IMR-90 (cell line): ENCODE results near the gene PIWIL4. TPM values are rescaled to one million over a fixed set of nuclear protein-coding genes. Genes with fewer than 3 reads are reported as not detected.

Experiments
- ATAC-seq: fragments of 200-7000 bp; cut with Tn5 transposase; 2 replicates; pipeline ENCODE4 v1.9.1; 2020; ENCODE audit warnings: low read depth, mild to moderate bottlenecking, moderate library complexity
- BruUV-seq: library from RNA; stranded (reverse); fragments of 400-500 nt; replicated peaks from 2 replicates; lab custom pipeline; 2021; lab: Mats Ljungman, UMichigan
- CTCF ChIA-PET: fragments of 300-600 bp; formaldehyde crosslinking; extraction: SDS; loops from one replicate; lab custom pipeline; 2021; ENCODE audit warnings: antibody characterized with exemption; lab: Yijun Ruan, JAX
- POLR2A ChIA-PET: fragments of 300-600 bp; sonication (Branson Sonifier 250); formaldehyde crosslinking; loops from one replicate; lab custom pipeline; 2022; ENCODE audit warnings: antibody characterized with exemption; ENCODE audit not compliant: unreplicated experiment; lab: Charles Lee
- DNase-seq: peaks from one replicate; pipeline ENCODE4 v3.0.0; 2013
- H2AFZ ChIP-seq: replicated peaks from 2 replicates; pipeline ENCODE3; 2013; ENCODE audit warnings: low read length, mild to moderate bottlenecking; ENCODE audit not compliant: poor library complexity
- H2AK5ac ChIP-seq: 2 replicates; pipeline ENCODE4 v1.6.1; 2013; ENCODE audit warnings: low read depth, low read length, inconsistent platforms
- H2AK9ac ChIP-seq: replicated peaks from 2 replicates; pipeline ENCODE3; 2013; ENCODE audit warnings: mild to moderate bottlenecking, low read depth, low read length, moderate library complexity; ENCODE audit not compliant: poor library complexity
- H2BK120ac ChIP-seq: 2 replicates; pipeline ENCODE4 v1.6.1; 2013; ENCODE audit warnings: low read depth, low read length, inconsistent platforms
- H2BK15ac ChIP-seq: 3 replicates; pipeline ENCODE4 v1.6.1; 2013; ENCODE audit warnings: low read depth, low read length, inconsistent platforms
- H2BK20ac ChIP-seq: 2 replicates; pipeline ENCODE4 v1.6.1; 2013; ENCODE audit warnings: low read depth, mild to moderate bottlenecking, inconsistent platforms, low read length, moderate library complexity
- H2BK5ac ChIP-seq: 2 replicates; pipeline ENCODE4 v1.6.1; 2013; ENCODE audit warnings: mild to moderate bottlenecking, low read depth, low read length, inconsistent platforms; ENCODE audit not compliant: poor library complexity, severe bottlenecking
- H3K14ac ChIP-seq: replicated peaks from 2 replicates; pipeline ENCODE4 v1.6.1; 2013; ENCODE audit warnings: low read depth, low read length, inconsistent platforms
- H3K18ac ChIP-seq: 2 replicates; pipeline ENCODE4 v1.6.1; 2013; ENCODE audit warnings: low read depth, low read length, control low read depth
- H3K23ac ChIP-seq: 2 replicates; pipeline ENCODE4 v1.6.1; 2013; ENCODE audit warnings: low read depth, low read length, inconsistent platforms
- H3K27ac ChIP-seq: 2 replicates; pipeline ENCODE4 v1.5.1; 2013; ENCODE audit warnings: mild to moderate bottlenecking, control low read depth, low read length; ENCODE audit not compliant: insufficient read depth
- H3K27me3 ChIP-seq: 2 replicates; pipeline ENCODE4 v1.6.1; 2013; ENCODE audit warnings: low read length; ENCODE audit not compliant: control insufficient read depth, insufficient read depth
- H3K36me3 ChIP-seq: 2 replicates; pipeline ENCODE4 v1.6.1; 2013; ENCODE audit warnings: low read length, mixed read lengths; ENCODE audit not compliant: control insufficient read depth, insufficient read depth
- H3K4ac ChIP-seq: 2 replicates; pipeline ENCODE4 v1.6.1; 2013; ENCODE audit warnings: low read depth, low read length, inconsistent platforms
- H3K4me1 ChIP-seq: 2 replicates; pipeline ENCODE4 v1.6.1; 2013; ENCODE audit warnings: low read length, mixed read lengths; ENCODE audit not compliant: control insufficient read depth, insufficient read depth
- H3K4me2 ChIP-seq: 2 replicates; pipeline ENCODE4 v1.6.1; 2013; ENCODE audit warnings: low read depth, mild to moderate bottlenecking, control low read depth, low read length, moderate library complexity
- H3K4me3 ChIP-seq: 2 replicates; pipeline ENCODE4 v1.5.1; 2013; ENCODE audit warnings: low read depth, mild to moderate bottlenecking, control low read depth, low read length, moderate library complexity; ENCODE audit not compliant: insufficient read depth
- H3K56ac ChIP-seq: 2 replicates; pipeline ENCODE4 v1.6.1; 2013; ENCODE audit warnings: low read length, inconsistent platforms; ENCODE audit not compliant: insufficient read depth; ENCODE audit errors: extremely low read depth
- H3K79me1 ChIP-seq, 2 experiments: 2 replicates each; pipeline ENCODE4 v1.6.1; 2013; ENCODE audit warnings: low read length in 2 of 2, inconsistent platforms in 1 of 2, low read depth in 1 of 2
- H3K9ac ChIP-seq: 2 replicates; pipeline ENCODE4 v1.6.1; 2013; ENCODE audit warnings: low read depth, low read length, control low read depth
- H3K9me1 ChIP-seq: 2 replicates; pipeline ENCODE4 v1.6.1; 2013; ENCODE audit warnings: low read length, inconsistent platforms; ENCODE audit not compliant: insufficient read depth
- H3K9me3 ChIP-seq: 2 replicates; pipeline ENCODE4 v1.6.1; 2013; ENCODE audit warnings: low read length; ENCODE audit not compliant: control insufficient read depth, insufficient read depth
- H4K20me1 ChIP-seq: 2 replicates; pipeline ENCODE4 v1.6.1; 2013; ENCODE audit warnings: low read length, inconsistent platforms; ENCODE audit not compliant: insufficient read depth
- H4K5ac ChIP-seq: 2 replicates; pipeline ENCODE4 v1.6.1; 2013; ENCODE audit warnings: mild to moderate bottlenecking, low read depth, low read length, control low read depth
- H4K8ac ChIP-seq, 2 experiments: 2 replicates each; pipeline ENCODE4 v1.6.1; 2013; ENCODE audit warnings: low read depth in 2 of 2, low read length in 2 of 2, control low read depth in 1 of 2, inconsistent platforms in 1 of 2
- H4K91ac ChIP-seq: 2 replicates; pipeline ENCODE4 v1.6.1; 2013; ENCODE audit warnings: low read depth, low read length, inconsistent platforms; ENCODE audit not compliant: insufficient read depth
- CEBPB ChIP-seq: IDR thresholded peaks from 2 replicates; pipeline ENCODE4 v1.6.1; 2012; ENCODE audit warnings: low read depth, low read length, improper control_type of control experiment
- CTCF ChIP-seq: conservative IDR thresholded peaks from 2 replicates; pipeline ENCODE4 v1.5.1; 2012; ENCODE audit warnings: mild to moderate bottlenecking, low read depth, low read length, improper control_type of control experiment
- FOS ChIP-seq: fragments of 150-350 bp; IDR thresholded peaks from 2 replicates; pipeline ENCODE4 v1.6.1; 2016; ENCODE audit warnings: low read depth, low read length
- MAFK ChIP-seq: IDR thresholded peaks from 2 replicates; pipeline ENCODE4 v1.6.1; 2012; ENCODE audit warnings: low read depth, low read length, improper control_type of control experiment
- MAZ ChIP-seq: IDR thresholded peaks from 2 replicates; pipeline ENCODE4 v1.6.1; 2012; ENCODE audit warnings: low read depth, mild to moderate bottlenecking, low read length, improper control_type of control experiment, moderate library complexity, borderline replicate concordance
- MXI1 ChIP-seq: IDR thresholded peaks from 2 replicates; pipeline ENCODE4 v1.6.1; 2012; ENCODE audit warnings: low read depth, mild to moderate bottlenecking, low read length, moderate library complexity, borderline replicate concordance
- RAD21 ChIP-seq: IDR thresholded peaks from 2 replicates; pipeline ENCODE4 v1.6.1; 2012; ENCODE audit warnings: low read length, improper control_type of control experiment
- RCOR1 ChIP-seq: IDR thresholded peaks from 2 replicates; pipeline ENCODE4 v1.6.1; 2012; ENCODE audit warnings: mild to moderate bottlenecking, low read length, improper control_type of control experiment; ENCODE audit not compliant: insufficient replicate concordance
- RFX5 ChIP-seq: IDR thresholded peaks from 2 replicates; pipeline ENCODE4 v1.8.0; 2012; ENCODE audit warnings: low read depth, mild to moderate bottlenecking, low read length, moderate library complexity
- USF2 ChIP-seq: fragments of 150-350 bp; IDR thresholded peaks from 2 replicates; pipeline ENCODE4 v1.6.1; 2017; ENCODE audit warnings: mild to moderate bottlenecking, antibody characterized with exemption, low read length, low read depth
- dilution Hi-C: fragments of 300-500 bp; cut with HindIII; formaldehyde crosslinking; loops from one replicate; pipeline ENCODE4 v1.14.3; 2018; ENCODE audit warnings: low sequenced_read_pairs; ENCODE audit not compliant: unreplicated experiment
- in situ Hi-C: fragments of 300-500 bp; cut with MboI; formaldehyde crosslinking; loops from 3 replicates; pipeline ENCODE4 v1.14.3; 2019; ENCODE audit warnings: low sequenced_read_pairs, inconsistent platforms, mixed read lengths
- intact Hi-C: fragments of 100-400 bp; cut with micrococcal nuclease; formaldehyde crosslinking; loops from 2 replicates; pipeline ENCODE4 v1.10.0; 2022
- polyA plus RNA-seq, 3 experiments: library from polyadenylated mRNA; depleted of rRNA; stranded (reverse); fragments of >200 nt; gene quantifications; 2 replicates each; pipeline ENCODE4 v1.2.3, GENCODE V29; 2012; ENCODE audit warnings: low replicate concordance in 1 of 3
- total RNA-seq: library from RNA; depleted of rRNA; stranded (reverse); fragments of >200 nt; gene quantifications from 2 replicates; pipeline ENCODE4 v1.2.3, GENCODE V29; 2012
- TF ChIP-seq, protein P1 (sequence below): fragments of 150-350 bp; IDR thresholded peaks from 2 replicates; pipeline ENCODE4 v1.6.1; 2016; ENCODE audit warnings: low read depth, mild to moderate bottlenecking, low read length, moderate library complexity, borderline replicate concordance

The PIWIL4 gene
- total and polyA plus RNA-seq, 2 of the 4 experiments (the other 2 are of a cell fraction) = 0.72 to 1.3 TPM

- Histone ChIP-seq H3K4ac (no peak overlapping the region), H3K4me2 (no peak overlapping the region), H3K79me1 (no peaks in the 10 kb centered on the region), H3K36me3 (no peaks in the 10 kb centered on the region), H4K5ac (no peak overlapping the region), H3K23ac (no peak overlapping the region), H3K14ac (no peak overlapping the region), H4K91ac (no peak overlapping the region), H3K9me3 (no peaks in the 10 kb centered on the region), H2BK120ac (no peak overlapping the region), H3K9ac (no peak overlapping the region), H3K56ac (no peak overlapping the region), H3K18ac (no peak overlapping the region), H3K4me1 (no peaks in the 10 kb centered on the region), H2AFZ (no peak overlapping the region), H2AK9ac (no peak overlapping the region), H3K27me3 (peaks cover 16% of the 10 kb centered on the region), H3K27ac (no peak overlapping the region), H2AK5ac (no peak overlapping the region), H3K9me1 (no peaks in the 10 kb centered on the region), H4K8ac (no peak overlapping the region), H4K20me1 (no peaks in the 10 kb centered on the region), H2BK15ac (no peak overlapping the region), H2BK20ac (no peak overlapping the region), H3K4me3 (no peak overlapping the region), H2BK5ac (no peak overlapping the region)
- ATAC-seq (no peak), DNase-seq (no peak)
- TF ChIP-seq USF2 (no peak), RCOR1 (no peak), MXI1 (no peak), FOS (no peak), MAFK (no peak), MAZ (no peak), RAD21 (no peak), CTCF (no peak), RFX5 (no peak), CEBPB (no peak)
- TF ChIP-seq, protein P1, sequence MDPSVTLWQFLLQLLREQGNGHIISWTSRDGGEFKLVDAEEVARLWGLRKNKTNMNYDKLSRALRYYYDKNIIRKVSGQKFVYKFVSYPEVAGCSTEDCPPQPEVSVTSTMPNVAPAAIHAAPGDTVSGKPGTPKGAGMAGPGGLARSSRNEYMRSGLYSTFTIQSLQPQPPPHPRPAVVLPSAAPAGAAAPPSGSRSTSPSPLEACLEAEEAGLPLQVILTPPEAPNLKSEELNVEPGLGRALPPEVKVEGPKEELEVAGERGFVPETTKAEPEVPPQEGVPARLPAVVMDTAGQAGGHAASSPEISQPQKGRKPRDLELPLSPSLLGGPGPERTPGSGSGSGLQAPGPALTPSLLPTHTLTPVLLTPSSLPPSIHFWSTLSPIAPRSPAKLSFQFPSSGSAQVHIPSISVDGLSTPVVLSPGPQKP = no peak
- ChIA-PET CTCF (interaction anchor here (1.0 kb wide), 1 partner anchor 13 kb away, joined by 3 read pairs; no protein-coding TSS in a partner anchor), POLR2A (no interaction called here)
- dilution Hi-C loops = no loop called here
- intact Hi-C loops = no loop called here
- in situ Hi-C loops = no loop called here
- BruUV-seq = no TSS peak
Observed at GRCh38 chr11:94664346-94664745, 97.2 kb downstream of the PIWIL4 start.
